HEK293T (cell line): ENCODE results near the gene DCTD.

Source experiments
- FOXA1 ChIP-seq: fragments of 450-650 bp; IDR thresholded peaks from 2 replicates; pipeline ENCODE4 v1.6.1; 2016; ENCODE audit warnings: mild to moderate bottlenecking
- L3MBTL2 ChIP-seq: fragments of 450-650 bp; conservative IDR thresholded peaks from 2 replicates; pipeline ENCODE4 v1.6.1; 2016; ENCODE audit warnings: mild to moderate bottlenecking
- SP1 ChIP-seq: fragments of 450-650 bp; IDR thresholded peaks from 2 replicates; pipeline ENCODE4 v1.6.1; 2017
- SUZ12 ChIP-seq: fragments of 450-650 bp; IDR thresholded peaks from 2 replicates; pipeline ENCODE4 v1.6.1; 2016; ENCODE audit warnings: mild to moderate bottlenecking

DNA sequence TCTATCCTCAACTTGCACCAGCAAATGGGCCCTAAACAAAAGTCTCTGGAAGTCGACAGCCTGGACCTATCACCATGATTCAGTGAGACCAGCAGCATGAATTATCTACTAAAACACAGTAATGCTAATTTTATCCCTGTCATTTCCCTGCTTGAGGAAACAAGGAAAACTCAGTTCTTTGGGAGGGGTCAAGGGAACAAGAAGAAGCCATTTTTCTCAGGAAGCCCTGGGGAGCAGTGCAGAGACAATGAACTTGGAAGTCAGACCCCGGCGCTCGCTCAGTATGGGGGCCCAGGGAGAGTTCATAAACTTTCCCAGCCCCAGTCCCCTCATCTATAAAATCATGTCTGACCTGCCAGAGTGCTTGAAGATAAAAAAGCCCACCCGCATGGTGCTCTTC is 50.4 kb downstream of the DCTD start:
- TF ChIP-seq SUZ12 (no peak), L3MBTL2 (no peak), SP1 (no peak), FOXA1 (no peak)
